Trophoblast cell (in vitro differentiated cells and primary cell): ENCODE results near the gene CFAP20DC.

Experiments
- DNase-seq, 2 donors: peaks; one replicate each; pipeline ENCODE4 v3.0.0-alpha.2; 2016
- H2AFZ ChIP-seq: 2 replicates; pipeline ENCODE4 v1.6.1; 2013; ENCODE audit warnings: low read length, moderate library complexity, mild to moderate bottlenecking; ENCODE audit not compliant: insufficient read depth, poor library complexity
- H2AK5ac ChIP-seq: 2 replicates; pipeline ENCODE4 v1.6.1; 2013; ENCODE audit warnings: mild to moderate bottlenecking, low read length
- H2BK120ac ChIP-seq: 2 replicates; pipeline ENCODE4 v1.6.1; 2013; ENCODE audit warnings: low read length, mild to moderate bottlenecking, moderate library complexity; ENCODE audit not compliant: insufficient read depth, poor library complexity
- H2BK12ac ChIP-seq: 2 replicates; pipeline ENCODE4 v1.6.1; 2013; ENCODE audit warnings: mild to moderate bottlenecking, low read length, moderate library complexity
- H2BK5ac ChIP-seq: 2 replicates; pipeline ENCODE4 v1.6.1; 2013; ENCODE audit warnings: low read length, low read depth, moderate library complexity, mild to moderate bottlenecking; ENCODE audit not compliant: poor library complexity
- H3K14ac ChIP-seq: 2 replicates; pipeline ENCODE4 v1.6.1; 2013; ENCODE audit warnings: mild to moderate bottlenecking, low read length
- H3K18ac ChIP-seq: 2 replicates; pipeline ENCODE4 v1.6.1; 2013; ENCODE audit warnings: mild to moderate bottlenecking, low read length
- H3K23ac ChIP-seq: 2 replicates; pipeline ENCODE4 v1.6.1; 2013; ENCODE audit warnings: low read length
- H3K27ac ChIP-seq: 2 replicates; pipeline ENCODE4 v1.5.1; 2013; ENCODE audit warnings: low read depth, mild to moderate bottlenecking, inconsistent platforms, low read length, moderate library complexity
- H3K27me3 ChIP-seq: 2 replicates; pipeline ENCODE4 v1.6.1; 2013; ENCODE audit warnings: inconsistent platforms, mild to moderate bottlenecking, low read length, moderate library complexity; ENCODE audit not compliant: insufficient read depth
- H3K36me3 ChIP-seq, 2 experiments: 1 replicate in 1 of 2; 2 replicates in 1 of 2; pipeline ENCODE4 v1.6.1; 2013; ENCODE audit warnings: low read length in 2 of 2, mild to moderate bottlenecking in 2 of 2, moderate library complexity in 1 of 2; ENCODE audit not compliant: insufficient read depth in 2 of 2, control insufficient read depth in 1 of 2
- H3K4ac ChIP-seq: 2 replicates; pipeline ENCODE4 v1.6.1; 2013; ENCODE audit warnings: low read depth, mild to moderate bottlenecking, low read length, moderate library complexity
- H3K4me1 ChIP-seq, 2 experiments: 1 replicate in 1 of 2; 2 replicates in 1 of 2; pipeline ENCODE4 v1.6.1; 2013; ENCODE audit warnings: low read length in 2 of 2, mild to moderate bottlenecking in 2 of 2, moderate library complexity in 1 of 2; ENCODE audit not compliant: insufficient read depth in 2 of 2, control insufficient read depth in 1 of 2
- H3K4me2 ChIP-seq: 2 replicates; pipeline ENCODE4 v1.6.1; 2013; ENCODE audit warnings: inconsistent platforms, mild to moderate bottlenecking, low read length, moderate library complexity
- H3K4me3 ChIP-seq: 2 replicates; pipeline ENCODE4 v1.5.1; 2013; ENCODE audit warnings: mild to moderate bottlenecking, low read depth, low read length, inconsistent platforms
- H3K79me1 ChIP-seq: one replicate; pipeline ENCODE4 v1.6.1; 2013; ENCODE audit warnings: low read length
- H3K79me2 ChIP-seq: 2 replicates; pipeline ENCODE4 v1.6.1; 2013; ENCODE audit warnings: low read length, mild to moderate bottlenecking; ENCODE audit not compliant: control insufficient read depth, insufficient read depth, poor library complexity
- H3K9ac ChIP-seq: 2 replicates; pipeline ENCODE4 v1.6.1; 2013; ENCODE audit warnings: mild to moderate bottlenecking, low read length
- H3K9me3 ChIP-seq: 2 replicates; pipeline ENCODE4 v1.6.1; 2013; ENCODE audit warnings: low read depth, mild to moderate bottlenecking, control low read depth, inconsistent platforms, low read length; ENCODE audit not compliant: insufficient read depth
- H4K12ac ChIP-seq: 2 replicates; pipeline ENCODE4 v1.6.1; 2013; ENCODE audit warnings: low read depth, mild to moderate bottlenecking, low read length, moderate library complexity
- H4K8ac ChIP-seq: 2 replicates; pipeline ENCODE4 v1.6.1; 2013; ENCODE audit warnings: low read depth, mild to moderate bottlenecking, low read length, moderate library complexity
- H4K91ac ChIP-seq: one replicate; pipeline ENCODE4 v1.6.1; 2013; ENCODE audit warnings: low read depth, mild to moderate bottlenecking, low read length, moderate library complexity
- whole genome bisulfite sequencing: extraction: QIAGEN DNeasy Blood & Tissue Kit; methylation state at CpG from one replicate; pipeline ENCODE4 v1.1.7; 2013; ENCODE audit warnings: missing lambda C conversion rate; ENCODE audit not compliant: insufficient read length, insufficient coverage; ENCODE audit errors: extremely low coverage; 5-methylcytosine and 5-hydroxymethylcytosine counted together

The CFAP20DC gene

DNA sequence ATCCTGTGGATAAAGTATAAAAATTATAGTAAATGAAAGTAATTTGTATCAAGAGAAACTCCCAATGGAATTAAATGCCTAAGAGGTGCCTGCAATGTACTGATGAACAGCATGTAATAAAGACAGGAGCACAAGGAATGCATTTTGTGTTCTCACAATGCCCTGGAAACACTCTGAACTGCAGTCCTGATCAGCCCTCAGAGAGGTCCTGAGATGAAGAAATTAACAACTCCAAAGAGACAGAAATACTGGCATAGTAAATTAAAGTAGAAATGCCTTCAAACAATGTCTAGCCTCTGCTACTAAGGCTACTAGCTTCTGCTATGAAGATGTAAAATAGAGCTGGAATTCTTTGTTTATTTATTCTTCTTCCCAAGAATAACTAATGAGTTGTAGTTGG is 59.9 kb downstream of the CFAP20DC start:
- Histone ChIP-seq H3K14ac (no peak overlapping the region), H4K12ac (no peak overlapping the region), H3K18ac (no peak overlapping the region), H3K9me3 (no peaks in the 10 kb centered on the region), H3K23ac (no peak overlapping the region), H3K36me3 (no peaks in the 10 kb centered on the region), H3K4me3 (no peak overlapping the region), H2BK5ac (no peak overlapping the region), H3K79me1 (no peaks in the 10 kb centered on the region), H2AK5ac (no peak overlapping the region), H3K4me2 (no peak overlapping the region), H2BK12ac (no peak overlapping the region), H4K91ac (no peak overlapping the region), H4K8ac (no peak overlapping the region), H3K4ac (no peak overlapping the region), H3K9ac (no peak overlapping the region), H3K79me2 (no peaks in the 10 kb centered on the region), H3K27ac (no peak overlapping the region), H3K4me1 (no peaks in the 10 kb centered on the region), H2BK120ac (no peak overlapping the region), H2AFZ (no peak overlapping the region), H3K27me3 (no peaks in the 10 kb centered on the region)
- DNase-seq: no peak

DNA sequence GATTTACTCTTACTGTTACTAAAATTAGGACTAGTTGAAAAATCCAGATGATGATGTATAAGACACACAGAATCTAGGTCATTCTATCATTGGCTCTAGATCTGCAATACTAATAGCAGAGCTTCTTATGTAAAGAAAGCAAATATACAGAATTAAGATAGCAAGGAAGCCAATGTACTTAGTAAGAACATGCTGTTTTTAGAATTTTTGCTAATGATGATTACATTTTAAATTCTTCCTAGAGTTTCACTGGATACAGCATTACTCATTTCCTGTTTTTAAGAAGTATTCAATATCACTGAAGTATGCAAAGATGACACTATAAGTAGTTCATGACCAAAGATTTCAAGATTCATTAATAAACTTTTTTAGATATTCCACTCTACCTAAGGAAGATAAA is 60.7 kb downstream of the CFAP20DC start:
- Histone ChIP-seq H3K9me3 (no peaks in the 10 kb centered on the region), H3K4ac (no peak overlapping the region), H2BK120ac (no peak overlapping the region), H3K14ac (no peak overlapping the region), H2AFZ (no peak overlapping the region), H3K36me3 (no peaks in the 10 kb centered on the region), H4K91ac (no peak overlapping the region), H3K4me3 (no peak overlapping the region), H3K4me1 (no peaks in the 10 kb centered on the region), H3K23ac (no peak overlapping the region), H3K9ac (no peak overlapping the region), H2BK12ac (no peak overlapping the region), H4K8ac (no peak overlapping the region), H3K79me2 (no peaks in the 10 kb centered on the region), H3K79me1 (no peaks in the 10 kb centered on the region), H3K27me3 (no peaks in the 10 kb centered on the region), H3K4me2 (no peak overlapping the region), H3K18ac (no peak overlapping the region), H2AK5ac (no peak overlapping the region), H3K27ac (no peak overlapping the region), H4K12ac (no peak overlapping the region), H2BK5ac (no peak overlapping the region)
- no peak for DNase-seq

DNA sequence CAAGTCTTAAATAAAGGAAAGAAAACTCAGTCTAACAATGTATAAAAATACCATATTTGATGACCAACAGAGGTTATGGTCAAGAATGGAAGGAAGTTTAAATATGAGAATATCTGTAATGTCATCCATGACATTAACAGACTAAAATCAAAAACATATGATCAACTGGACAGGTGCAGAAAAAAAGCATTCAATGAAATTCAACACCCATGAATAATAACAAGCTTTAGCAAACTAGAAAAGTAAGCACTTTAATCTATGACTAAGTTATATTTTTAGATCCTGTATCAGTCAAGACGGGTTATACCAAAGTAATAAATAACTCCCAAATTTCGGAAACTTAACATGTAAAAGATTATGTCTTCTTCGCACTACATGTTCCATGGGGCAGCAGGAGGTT is 61.8 kb downstream of the CFAP20DC start:
- no CpG with 5 or more reads among the region's 3 CpGs for WGBS
- H3K36me3 ChIP-seq: no peaks in the 10 kb centered on the region
- H3K23ac ChIP-seq: no peak overlapping the region
- no peak overlapping the region for H3K4me3 ChIP-seq
- no peaks in the 10 kb centered on the region for H3K4me1 ChIP-seq
- no peak for DNase-seq
- no peak overlapping the region for H2BK12ac ChIP-seq
- no peaks in the 10 kb centered on the region for H3K79me1 ChIP-seq
- H3K4ac ChIP-seq: no peak overlapping the region
- H2BK5ac ChIP-seq: no peak overlapping the region
- H3K79me2 ChIP-seq: no peaks in the 10 kb centered on the region
- no peak overlapping the region for H2AK5ac ChIP-seq
- H3K4me2 ChIP-seq: no peak overlapping the region
- no peak overlapping the region for H3K9ac ChIP-seq
- no peak overlapping the region for H3K27ac ChIP-seq
- H4K91ac ChIP-seq: no peak overlapping the region
- H4K12ac ChIP-seq: no peak overlapping the region
- no peak overlapping the region for H3K18ac ChIP-seq
- H2BK120ac ChIP-seq: no peak overlapping the region
- H4K8ac ChIP-seq: no peak overlapping the region
- no peaks in the 10 kb centered on the region for H3K9me3 ChIP-seq
- H2AFZ ChIP-seq: no peak overlapping the region
- no peaks in the 10 kb centered on the region for H3K27me3 ChIP-seq
- no peak overlapping the region for H3K14ac ChIP-seq

DNA sequence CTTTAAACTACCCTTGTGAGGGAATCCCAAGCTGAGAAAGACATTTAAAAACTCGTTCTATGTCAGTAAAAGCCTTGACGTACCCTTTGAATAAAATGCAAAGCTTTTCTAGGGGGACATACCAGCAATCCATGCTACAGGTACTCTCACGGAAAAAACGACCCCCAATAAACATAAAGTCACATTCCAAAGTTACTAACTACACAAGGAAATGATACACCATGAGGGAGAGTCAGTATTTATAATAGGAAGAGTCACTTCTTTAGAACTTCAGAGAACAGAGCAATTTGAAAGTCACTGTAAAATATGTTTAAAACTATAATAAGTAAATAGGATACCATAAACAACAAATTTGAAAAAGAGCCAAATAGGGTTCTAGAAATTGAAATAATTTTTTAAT is 63.2 kb downstream of the CFAP20DC start:
- Histone ChIP-seq H3K79me2 (no peaks in the 10 kb centered on the region), H3K4me1 (no peaks in the 10 kb centered on the region), H3K27me3 (no peaks in the 10 kb centered on the region), H3K9ac (no peak overlapping the region), H3K4ac (no peak overlapping the region), H2AFZ (no peak overlapping the region), H3K18ac (no peak overlapping the region), H3K36me3 (no peaks in the 10 kb centered on the region), H3K9me3 (no peaks in the 10 kb centered on the region), H3K23ac (no peak overlapping the region), H2BK5ac (no peak overlapping the region), H2AK5ac (no peak overlapping the region), H4K91ac (no peak overlapping the region), H2BK120ac (no peak overlapping the region), H2BK12ac (no peak overlapping the region), H3K4me2 (no peak overlapping the region), H3K4me3 (no peak overlapping the region), H4K8ac (no peak overlapping the region), H3K27ac (no peak overlapping the region), H3K14ac (no peak overlapping the region), H3K79me1 (no peaks in the 10 kb centered on the region), H4K12ac (no peak overlapping the region)
- DNase-seq: no peak
- WGBS: no CpG with 5 or more reads among the region's 4 CpGs

DNA sequence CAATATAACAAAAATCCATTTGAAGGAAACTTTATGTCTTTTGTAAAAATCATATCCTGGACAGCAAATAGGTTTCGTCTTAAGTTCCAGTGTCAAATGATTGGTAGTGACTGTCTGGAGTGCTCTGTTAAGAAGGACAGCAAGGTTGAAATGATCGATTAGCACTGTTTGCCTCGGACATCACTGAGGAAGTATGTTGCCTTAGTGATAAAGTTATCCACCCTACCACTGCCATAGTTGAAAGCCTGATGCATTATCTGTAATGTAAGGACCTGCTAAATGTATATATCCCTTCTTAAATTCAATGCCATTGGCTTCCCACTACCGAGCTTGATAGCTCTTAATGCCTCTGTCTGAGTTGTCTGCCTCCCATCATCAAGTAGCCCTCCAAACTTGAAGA is 70.0 kb downstream of the CFAP20DC start:
- Histone ChIP-seq H2BK5ac (no peak overlapping the region), H3K79me1 (no peaks in the 10 kb centered on the region), H3K27me3 (no peaks in the 10 kb centered on the region), H2AFZ (no peak overlapping the region), H4K8ac (no peak overlapping the region), H3K14ac (no peak overlapping the region), H2AK5ac (no peak overlapping the region), H2BK12ac (no peak overlapping the region), H3K4me2 (no peak overlapping the region), H3K9me3 (no peaks in the 10 kb centered on the region), H3K4ac (no peak overlapping the region), H3K18ac (no peak overlapping the region), H3K23ac (no peak overlapping the region), H3K4me1 (no peaks in the 10 kb centered on the region), H4K91ac (no peak overlapping the region), H4K12ac (no peak overlapping the region), H3K9ac (no peak overlapping the region), H3K36me3 (no peaks in the 10 kb centered on the region), H3K4me3 (no peak overlapping the region), H2BK120ac (no peak overlapping the region), H3K27ac (no peak overlapping the region), H3K79me2 (no peaks in the 10 kb centered on the region)
- WGBS: no CpG with 5 or more reads among the region's 4 CpGs
- DNase-seq: no peak
